H1 (cell line): ENCODE results near the gene GAMT. TPM values are rescaled to one million over a fixed set of nuclear protein-coding genes. Genes with fewer than 3 reads are reported as not detected.

Experiments used
- CTCF ChIA-PET: fragments of 300-600 bp; sonication (Branson Sonifier 250); formaldehyde crosslinking; loops from one replicate; lab custom pipeline; 2021; ENCODE audit not compliant: partially characterized antibody; lab: Charles Lee
- POLR2A ChIA-PET: fragments of 300-600 bp; sonication (Branson Sonifier 250); formaldehyde crosslinking; loops from one replicate; lab custom pipeline; 2021; ENCODE audit warnings: inconsistent platforms; ENCODE audit not compliant: partially characterized antibody; lab: Charles Lee
- DNase-seq, 2 experiments: peaks; one replicate each; pipeline versions ENCODE4 v3.0.0 to v3.0.0-alpha.2; 2010 to 2022; ENCODE audit warnings: low spot score in 2 of 2, low read depth in 1 of 2, mixed read lengths in 1 of 2
- FAIRE-seq: peaks from 2 replicates; lab custom pipeline; 2011; peaks lifted over from hg19 to GRCh38; lab: Jason Lieb, UNC
- H2AFZ ChIP-seq: 2 replicates; pipeline ENCODE4 v1.8.1; 2012; ENCODE audit warnings: low read length, inconsistent platforms
- H2AK5ac ChIP-seq: 2 replicates; pipeline ENCODE4 v1.6.1; 2013; ENCODE audit warnings: low read depth, low read length
- H2BK120ac ChIP-seq: replicated peaks from 2 replicates; pipeline ENCODE3; 2013; ENCODE audit warnings: low read depth, low read length, inconsistent platforms
- H2BK12ac ChIP-seq: 2 replicates; pipeline ENCODE4 v1.6.1; 2013; ENCODE audit warnings: low read depth, low read length
- H2BK15ac ChIP-seq: 2 replicates; pipeline ENCODE4 v1.6.1; 2013; ENCODE audit warnings: low read length
- H2BK20ac ChIP-seq: 2 replicates; pipeline ENCODE4 v1.6.1; 2013; ENCODE audit warnings: low read length
- H2BK5ac ChIP-seq: 2 replicates; pipeline ENCODE4 v1.6.1; 2013; ENCODE audit warnings: low read depth, low read length
- H3K14ac ChIP-seq: 2 replicates; pipeline ENCODE4 v1.6.1; 2013; ENCODE audit warnings: inconsistent platforms; ENCODE audit not compliant: insufficient read length
- H3K18ac ChIP-seq: 2 replicates; pipeline ENCODE4 v1.6.1; 2013; ENCODE audit warnings: low read length; ENCODE audit errors: extremely low read depth
- H3K23ac ChIP-seq: 2 replicates; pipeline ENCODE4 v1.6.1; 2013; ENCODE audit warnings: inconsistent platforms; ENCODE audit not compliant: insufficient read length
- H3K23me2 ChIP-seq: 2 replicates; pipeline ENCODE4 v1.6.1; 2013; ENCODE audit warnings: low read depth, low read length
- H3K27ac ChIP-seq: 2 replicates; pipeline ENCODE4 v1.6.1; 2011; ENCODE audit warnings: low read depth, low read length, inconsistent platforms
- H3K27me3 ChIP-seq, 4 experiments: replicated peaks in 1 of 4; 1 replicate in 1 of 4; 2 replicates in 3 of 4; pipeline versions ENCODE4 v1.6.1 to v1.8.1; 2011 to 2013; ENCODE audit warnings: low read length in 3 of 4, mild to moderate bottlenecking in 3 of 4, inconsistent platforms in 2 of 4, mixed read lengths in 2 of 4, moderate library complexity in 1 of 4; ENCODE audit not compliant: control insufficient read depth in 3 of 4, insufficient read depth in 3 of 4; ENCODE audit errors: extremely low read depth in 1 of 4
- H3K36me3 ChIP-seq, 4 experiments: 2 replicates each; pipeline versions ENCODE4 v1.6.1 to v1.8.1; 2011 to 2013; ENCODE audit warnings: mild to moderate bottlenecking in 4 of 4, low read length in 3 of 4, moderate library complexity in 2 of 4, control low read depth in 1 of 4, inconsistent platforms in 1 of 4; ENCODE audit not compliant: insufficient read depth in 4 of 4, control insufficient read depth in 2 of 4
- H3K4ac ChIP-seq: replicated peaks from 2 replicates; pipeline ENCODE3; 2013; ENCODE audit warnings: low read length, low read depth, mixed read lengths, inconsistent platforms; ENCODE audit not compliant: insufficient read length
- H3K4me1 ChIP-seq, 4 experiments: replicated peaks in 1 of 4; 1 replicate in 1 of 4; 2 replicates in 3 of 4; pipeline versions ENCODE4 v1.6.1 to v1.8.1; 2011 to 2013; ENCODE audit warnings: low read length in 3 of 4, inconsistent platforms in 2 of 4, mixed read lengths in 1 of 4; ENCODE audit not compliant: insufficient read depth in 4 of 4, control insufficient read depth in 3 of 4
- H3K4me2 ChIP-seq, 2 experiments: 2 replicates each; pipeline versions ENCODE4 v1.6.1 to v1.8.1; 2011 to 2013; ENCODE audit warnings: low read depth in 2 of 2, low read length in 2 of 2, control low read depth in 1 of 2, inconsistent platforms in 1 of 2, mild to moderate bottlenecking in 1 of 2; ENCODE audit not compliant: insufficient read depth in 1 of 2
- H3K4me3 ChIP-seq, 4 experiments: fragments of 200-600, 300-600 bp in 1 of 4; sonication (generic), shearing (Covaris generic), sonication (Bioruptor Twin) in 1 of 4; 2 replicates each; pipeline versions ENCODE4 v1.5.1 to v1.8.1; 2011 to 2016; ENCODE audit warnings: low read length in 4 of 4, low read depth in 3 of 4, control low read depth in 2 of 4, inconsistent platforms in 2 of 4, mild to moderate bottlenecking in 2 of 4, mixed read lengths in 1 of 4, moderate library complexity in 1 of 4; ENCODE audit not compliant: insufficient read depth in 2 of 4; ENCODE audit errors: extremely low read depth in 1 of 4
- H3K56ac ChIP-seq: replicated peaks from 2 replicates; pipeline ENCODE3; 2013; ENCODE audit warnings: low read depth, mild to moderate bottlenecking, mixed read lengths, low read length, inconsistent platforms; ENCODE audit not compliant: insufficient read length
- H3K79me1 ChIP-seq: 2 replicates; pipeline ENCODE4 v1.6.1; 2013; ENCODE audit warnings: low read depth, low read length, control low read depth
- H3K79me2 ChIP-seq, 2 experiments: 2 replicates each; pipeline versions ENCODE4 v1.6.1 to v1.8.1; 2012 to 2013; ENCODE audit warnings: low read length in 2 of 2, mild to moderate bottlenecking in 2 of 2, inconsistent platforms in 1 of 2; ENCODE audit not compliant: insufficient read depth in 2 of 2, control insufficient read depth in 1 of 2
- H3K9ac ChIP-seq, 4 experiments: replicated peaks in 1 of 4; 1 replicate in 1 of 4; 2 replicates in 3 of 4; pipeline versions ENCODE4 v1.6.1 to v1.8.1; 2011 to 2013; ENCODE audit warnings: low read depth in 3 of 4, low read length in 3 of 4, control low read depth in 2 of 4, mild to moderate bottlenecking in 2 of 4, moderate library complexity in 2 of 4, inconsistent platforms in 1 of 4; ENCODE audit errors: extremely low read depth in 1 of 4
- H3K9me3 ChIP-seq, 2 experiments: 2 replicates each; pipeline versions ENCODE4 v1.6.1 to v1.8.1; 2012 to 2013; ENCODE audit warnings: mild to moderate bottlenecking in 2 of 2, moderate library complexity in 2 of 2, control low read depth in 1 of 2, inconsistent platforms in 1 of 2, low read depth in 1 of 2, low read length in 1 of 2, mixed read lengths in 1 of 2; ENCODE audit not compliant: insufficient read depth in 2 of 2
- H4K20me1 ChIP-seq, 2 experiments: replicated peaks in 1 of 2; 2 replicates each; pipeline versions ENCODE3 to v1.8.1; 2011 to 2013; ENCODE audit warnings: inconsistent platforms in 2 of 2, low read length in 2 of 2, mild to moderate bottlenecking in 1 of 2; ENCODE audit not compliant: insufficient read depth in 2 of 2, control insufficient read depth in 1 of 2
- H4K5ac ChIP-seq: 2 replicates; pipeline ENCODE4 v1.6.1; 2013; ENCODE audit warnings: low read length, low read depth, mixed read lengths, inconsistent platforms; ENCODE audit not compliant: insufficient read length
- H4K8ac ChIP-seq: 2 replicates; pipeline ENCODE4 v1.8.0; 2013; ENCODE audit warnings: mild to moderate bottlenecking, moderate library complexity, low read length, inconsistent platforms; ENCODE audit not compliant: insufficient read depth; ENCODE audit errors: extremely low read depth
- H4K91ac ChIP-seq: replicated peaks from 2 replicates; pipeline ENCODE3; 2013; ENCODE audit warnings: low read length, mixed read lengths, inconsistent platforms; ENCODE audit not compliant: insufficient read length
- CHD1 ChIP-seq: IDR thresholded peaks from 2 replicates; pipeline ENCODE4 v1.6.1; 2012; ENCODE audit warnings: low read depth, low read length, improper control_type of control experiment
- CHD2 ChIP-seq: IDR thresholded peaks from 2 replicates; pipeline ENCODE4 v1.6.1; 2012; ENCODE audit warnings: low read length, improper control_type of control experiment
- CTCF ChIP-seq, 3 experiments: IDR thresholded peaks; 1 replicate in 2 of 3; 2 replicates in 1 of 3; pipeline versions ENCODE4 v1.5.1 to v1.6.1; 2011; ENCODE audit warnings: low read length in 3 of 3, mild to moderate bottlenecking in 3 of 3, inconsistent platforms in 2 of 3, low read depth in 1 of 3, moderate library complexity in 1 of 3; ENCODE audit not compliant: insufficient read depth in 1 of 3; ENCODE audit errors: control extremely low read depth in 1 of 3
- POLR2AphosphoS5 ChIP-seq: IDR thresholded peaks from 2 replicates; pipeline ENCODE4 v1.6.1; 2011; ENCODE audit warnings: low read depth, low read length
- RBBP5 ChIP-seq: IDR thresholded peaks from 2 replicates; pipeline ENCODE4 v1.7.1; 2012; ENCODE audit warnings: low read depth, mild to moderate bottlenecking, inconsistent platforms, low read length, moderate library complexity, borderline replicate concordance
- SP2 ChIP-seq: IDR thresholded peaks from 2 replicates; pipeline ENCODE4 v1.6.1; 2012; ENCODE audit warnings: mild to moderate bottlenecking, low read length, inconsistent platforms
- WGBS, 2 experiments: shearing (Covaris generic) in 1 of 2; methylation state at CpG; one replicate each; pipeline versions ENCODE4 v1.1.6 to v1.1.7; 2013 to 2015; ENCODE audit warnings: low lambda C conversion rate in 2 of 2, mixed read lengths in 2 of 2, inconsistent platforms in 1 of 2, low coverage in 1 of 2, missing lambda C conversion rate in 1 of 2; ENCODE audit not compliant: insufficient replicate concordance in 2 of 2, insufficient coverage in 1 of 2, insufficient read length in 1 of 2; ENCODE audit errors: extremely low coverage in 1 of 2, missing lambda C conversion rate in 1 of 2; 5-methylcytosine and 5-hydroxymethylcytosine counted together
- polyA plus RNA-seq, 7 experiments: library from polyadenylated mRNA; depleted of rRNA in 3 of 7; stranded (reverse) in 5 of 7; unstranded in 2 of 7; fragments of >200 nt in 5 of 7; fragments of 200-250 nt in 2 of 7; gene quantifications; 1 replicate in 5 of 7; 2 replicates in 1 of 7; 4 replicates in 1 of 7; pipeline versions ENCODE4 v1.2.1 to v1.2.3, GENCODE V29; 2011 to 2013; ENCODE audit warnings: missing spikeins in 2 of 7, mixed read lengths in 2 of 7
- total RNA-seq: library from RNA; stranded (reverse); fragmentation: NEBNext Ultra II Directional; extraction: Animal tissue kit (Norgen Biotek cat#: 25700); gene quantifications from 2 replicates; pipeline ENCODE4 v1.2.1, GENCODE V29; 2021

Gene GAMT
- total and polyA plus RNA-seq, 2 of the 8 experiments (the other 6 are each of a cell fraction or from before 2014, with no cell fraction given): 17.2 to 35.6 TPM

GRCh38 chr19:1394252-1395193 lies 6.8 kb downstream of the GAMT start:
- no peak for FAIRE-seq
- H3K36me3 ChIP-seq: peaks cover 0 to 11% (median 5%) of the 10 kb centered on the region in 4 experiments; a peak in 4 of 8 replicates
- POLR2A ChIA-PET: interaction anchor here (0.5 to 1.9 kb wide), 12 partner anchors 9 to 583 kb away, joined by 3 to 7 read pairs (median 4); partner anchors contain the start of gene CIRBP
- peak overlapping the region; percentile 16 for H3K56ac ChIP-seq
- H4K91ac ChIP-seq: no peak overlapping the region
- H3K4ac ChIP-seq: peak overlapping the region; percentile 94
- no peak overlapping the region for H3K14ac ChIP-seq
- no peak overlapping the region for H3K27ac ChIP-seq
- no peak overlapping the region for H3K23ac ChIP-seq
- peak overlapping the region; percentile 24; the same call in 1 of the 2 replicates for H2AK5ac ChIP-seq
- H2BK5ac ChIP-seq: peak overlapping the region; percentile 35; the same call in 1 of the 2 replicates
- no peak for DNase-seq
- no peak overlapping the region for H3K4me2 ChIP-seq
- H3K79me2 ChIP-seq: no peaks in the 10 kb centered on the region
- H3K18ac ChIP-seq: no peak overlapping the region
- H3K4me1 ChIP-seq: peaks cover 0 to 7% (median 0%) of the 10 kb centered on the region in 4 experiments; a peak in 2 of 7 replicates
- no peaks in the 10 kb centered on the region for H3K79me1 ChIP-seq
- no peak overlapping the region; the same call in none of the 2 replicates for H4K8ac ChIP-seq
- CTCF ChIA-PET: interaction anchor here (0.5 to 0.8 kb wide), 2 partner anchors 9 to 19 kb away, joined by 3 to 4 read pairs; no protein-coding TSS in a partner anchor
- H2BK120ac ChIP-seq: no peak overlapping the region
- TF ChIP-seq SP2: no peak
- TF ChIP-seq CHD2: no peak
- no peak for TF ChIP-seq RBBP5
- no peak for TF ChIP-seq CHD1
- TF ChIP-seq CTCF (IDR thresholded peaks at IDR 0.05; ENCODE audit: control extremely low read depth in 1 of 3, insufficient read depth in 1 of 3, low read depth in 1 of 3, low read length in 3 of 3): no peak
- TF ChIP-seq POLR2AphosphoS5: 0 out of 2 replicates have a peak, but pooled peaks have one; percentile 24
- no peak overlapping the region for H4K5ac ChIP-seq
- H2BK20ac ChIP-seq: no peak overlapping the region
- no peak overlapping the region for H2BK12ac ChIP-seq
- no peaks in the 10 kb centered on the region for H3K9me3 ChIP-seq
- no peak overlapping the region for H3K9ac ChIP-seq
- H3K23me2 ChIP-seq: no peaks in the 10 kb centered on the region
- no peak overlapping the region for H2AFZ ChIP-seq
- H4K20me1 ChIP-seq: peaks cover 2 to 6% of the 10 kb centered on the region in 2 experiments
- no peaks in the 10 kb centered on the region for H3K27me3 ChIP-seq
- no peak overlapping the region for H2BK15ac ChIP-seq
- H3K4me3 ChIP-seq: no peak overlapping the region
- WGBS, 2 experiments: 82% methylated on average over 20 of the region's 43 CpGs; no CpG with 5 or more reads in 1 of the 2 experiments
